HG03571 (cell line): Measurements from ENCODE around the gene CREBBP.

ENCODE experiments used
- ATAC-seq: cut with Tn5 transposase; IDR thresholded peaks from one replicate; pipeline ENCODE4 v1.9.1; 2021; ENCODE audit not compliant: unreplicated experiment

The CREBBP gene

DNA sequence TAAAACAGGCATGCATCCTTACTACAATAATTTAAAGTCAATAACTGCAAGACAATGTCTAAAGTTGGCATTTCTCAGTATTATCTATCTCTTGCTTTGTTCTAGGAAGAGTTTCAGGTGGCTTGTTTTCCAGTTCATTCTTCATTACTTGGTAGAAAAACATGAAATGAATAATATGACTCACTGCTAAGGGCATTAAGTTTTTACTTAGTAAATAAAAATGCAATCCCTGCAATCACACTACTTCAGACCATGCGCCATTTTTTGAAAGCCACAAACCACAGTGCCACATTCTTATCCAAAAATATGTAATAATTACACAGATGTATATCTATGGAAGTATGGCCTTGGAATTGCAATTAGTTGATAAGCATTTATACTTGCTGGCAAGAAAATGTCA, 55.4 kb downstream of the CREBBP start:
- ATAC-seq: no peak

DNA sequence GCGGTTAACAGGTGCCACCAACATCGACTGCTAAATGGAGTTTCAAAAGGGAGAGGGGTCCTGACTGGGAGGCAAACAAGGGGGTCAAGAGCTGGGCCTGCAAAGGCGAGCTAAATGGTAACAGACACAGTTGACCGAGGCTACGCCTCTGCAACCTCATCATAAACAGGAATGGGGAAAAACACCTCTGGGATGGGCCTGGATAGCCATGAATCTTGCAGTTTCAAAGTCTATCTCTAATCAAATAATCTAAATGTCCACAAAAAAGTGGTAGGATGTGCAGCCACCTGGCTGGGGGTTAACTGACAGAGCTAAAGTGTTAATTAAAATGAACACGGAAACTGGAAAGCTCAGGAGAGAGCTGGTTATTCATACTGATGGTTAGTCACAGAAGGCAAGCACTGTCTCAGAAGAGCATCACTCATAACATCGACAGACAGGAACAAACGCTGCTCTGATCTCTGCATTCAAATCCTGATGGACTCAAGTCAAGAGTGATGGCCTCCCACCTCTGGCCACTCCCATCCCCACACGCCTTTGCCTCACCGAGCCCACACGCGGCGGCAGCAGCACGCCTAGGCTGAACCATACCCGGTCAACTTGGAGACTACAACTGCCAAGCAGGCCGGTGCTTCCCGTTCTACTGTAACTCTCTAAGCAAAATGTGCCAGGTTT, 56.3 kb downstream of the CREBBP start:
- no peak for ATAC-seq

DNA sequence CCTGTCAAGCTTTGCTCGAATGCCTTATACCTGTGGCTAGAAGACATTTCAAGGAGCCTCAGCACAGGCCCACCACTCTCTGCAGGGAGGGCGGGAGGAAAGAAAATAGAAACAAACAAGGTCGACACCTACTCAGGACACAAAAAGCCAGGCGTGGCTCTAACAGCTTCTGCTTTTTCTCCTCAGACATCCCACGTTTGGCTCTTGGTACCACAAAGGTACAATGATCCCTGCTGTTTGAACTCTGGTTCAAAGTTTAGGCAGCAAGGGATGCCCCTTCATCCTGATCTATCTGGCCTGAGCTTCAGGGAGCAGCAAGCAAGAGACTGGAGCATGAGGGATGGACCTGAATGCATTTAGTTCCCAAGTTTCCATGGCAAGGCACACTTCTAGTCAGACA, 57.1 kb downstream of the CREBBP start:
- no peak for ATAC-seq

DNA sequence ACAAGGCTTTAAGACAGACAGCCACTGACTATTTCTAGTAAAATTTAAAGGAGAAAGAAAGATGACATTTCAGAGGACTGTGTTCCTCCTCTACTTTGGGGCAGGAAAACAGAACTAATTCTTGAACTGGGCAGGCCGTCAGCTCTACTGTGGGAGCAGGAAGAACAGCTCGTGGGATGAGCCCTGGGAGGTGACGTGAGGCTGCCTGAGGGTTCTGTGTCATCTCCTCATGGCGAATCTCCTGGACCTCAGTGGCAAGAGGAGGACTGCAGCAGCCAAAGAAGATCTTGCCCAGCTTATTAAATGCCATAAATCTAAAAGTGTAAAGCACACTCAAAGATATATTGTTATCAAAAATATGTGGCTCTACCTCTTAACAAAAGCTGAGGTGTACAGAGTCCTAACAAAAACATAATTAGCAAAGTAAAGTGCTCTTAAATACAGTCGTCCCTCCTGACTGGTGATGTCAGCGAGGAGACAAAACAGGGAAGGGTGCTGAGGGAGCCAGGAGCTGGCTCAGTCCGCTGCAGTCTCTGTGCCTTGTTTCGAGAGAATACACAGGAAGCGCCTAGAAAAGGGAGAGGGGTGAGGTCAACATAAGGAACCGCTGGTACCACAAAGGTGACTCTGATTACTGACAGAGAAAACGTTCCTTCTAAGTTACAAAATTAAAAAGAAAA, 58.0 kb downstream of the CREBBP start:
- ATAC-seq: no peak

DNA sequence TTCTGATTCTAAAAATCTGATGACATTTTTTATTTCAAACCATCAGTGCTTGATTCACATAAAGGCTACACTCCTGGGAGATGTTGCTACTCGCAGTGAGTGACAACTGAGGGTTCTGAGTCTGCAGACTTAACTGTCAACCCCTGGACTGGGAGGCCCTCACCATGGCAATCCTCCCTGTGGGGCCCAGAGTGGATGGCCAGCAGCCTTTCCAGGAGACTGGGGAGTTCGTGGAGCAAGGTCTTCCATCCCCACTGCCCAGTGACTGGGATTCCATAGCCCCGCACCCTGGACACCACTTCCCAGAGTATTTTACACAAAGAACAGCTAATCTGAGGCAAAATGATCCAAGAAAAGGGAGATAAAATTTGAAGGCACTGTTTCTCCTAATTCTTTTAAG, 59.3 kb downstream of the CREBBP start:
- no peak for ATAC-seq

DNA sequence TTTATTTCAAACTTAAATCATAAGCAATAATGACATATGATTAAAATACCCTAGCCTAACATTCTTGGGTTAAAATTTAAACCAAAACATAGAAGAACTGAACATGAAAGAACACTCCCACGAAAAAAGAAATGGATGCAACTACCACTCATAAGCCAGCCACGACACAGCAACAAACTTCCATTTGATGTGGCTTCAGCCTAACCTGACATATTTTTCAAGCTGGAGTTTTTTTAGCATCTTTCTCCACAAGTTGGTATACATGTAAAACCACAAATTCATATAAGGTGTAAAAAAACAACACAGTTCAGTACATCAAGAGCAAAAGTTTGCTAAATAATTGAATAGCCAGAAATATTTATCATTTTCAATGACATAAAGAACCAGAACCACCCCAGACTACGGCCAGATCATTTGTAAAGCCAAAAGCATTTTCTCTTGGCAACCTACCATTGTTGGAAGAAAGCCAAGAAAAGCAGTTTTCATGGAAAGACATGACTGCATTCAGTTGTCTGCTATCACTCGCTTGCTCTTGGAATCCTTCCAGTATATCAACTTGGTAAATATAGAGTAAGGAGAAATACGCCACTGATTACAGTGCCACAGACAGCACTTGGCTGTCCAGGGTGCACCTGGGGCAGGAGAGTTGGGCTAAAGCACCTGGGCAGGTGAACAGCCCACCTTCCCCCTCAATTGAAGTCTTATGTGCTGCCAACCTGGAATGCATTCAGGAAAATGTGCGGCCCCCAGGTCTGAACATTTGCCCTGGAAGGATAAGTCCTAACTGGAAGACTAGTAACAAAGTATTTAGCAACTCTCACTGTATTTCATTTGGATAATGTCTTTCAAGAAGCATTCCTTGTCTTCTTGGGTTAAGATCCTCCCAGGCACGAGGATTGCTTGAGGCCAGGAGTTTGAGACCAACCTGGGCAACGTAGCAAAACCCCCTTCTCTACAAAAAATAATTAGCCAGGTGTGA, 60.5 kb downstream of the CREBBP start:
- no peak for ATAC-seq

DNA sequence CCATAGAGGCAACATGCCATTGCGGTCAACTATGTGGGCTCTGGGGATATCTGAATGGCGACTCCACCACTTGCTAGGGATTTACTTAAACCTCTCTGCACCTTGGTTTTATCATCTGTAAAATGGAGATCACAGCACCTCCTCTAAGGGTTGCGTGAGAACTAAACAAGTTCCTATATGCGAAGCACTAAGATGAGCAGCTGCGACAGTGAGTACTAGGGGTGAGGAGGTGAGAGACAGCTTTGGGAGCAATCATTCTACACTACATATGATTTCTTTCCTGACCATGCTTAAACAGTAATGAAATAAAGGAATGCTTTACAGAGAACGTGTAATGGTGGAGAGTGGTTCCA, 61.4 kb downstream of the CREBBP start:
- ATAC-seq: no peak

DNA sequence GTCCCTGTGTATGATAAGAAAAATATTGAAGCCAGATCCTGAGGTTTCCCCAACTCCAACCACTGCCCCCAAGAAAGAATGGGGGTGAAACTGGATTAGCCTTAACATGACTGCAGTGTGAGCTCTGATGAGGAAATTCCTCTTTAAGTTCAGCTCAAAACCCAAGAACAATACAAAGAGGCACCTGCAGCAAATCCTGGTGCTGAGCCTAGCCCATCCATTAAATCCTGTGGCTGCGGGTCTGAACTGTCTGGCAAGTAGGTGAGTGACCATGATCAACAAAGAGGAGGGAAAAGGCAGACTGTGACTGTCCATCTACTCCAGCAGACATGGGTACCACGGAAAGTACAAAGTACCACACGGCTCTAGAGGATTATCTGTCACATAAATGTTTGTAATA, 64.2 kb downstream of the CREBBP start:
- no peak for ATAC-seq

DNA sequence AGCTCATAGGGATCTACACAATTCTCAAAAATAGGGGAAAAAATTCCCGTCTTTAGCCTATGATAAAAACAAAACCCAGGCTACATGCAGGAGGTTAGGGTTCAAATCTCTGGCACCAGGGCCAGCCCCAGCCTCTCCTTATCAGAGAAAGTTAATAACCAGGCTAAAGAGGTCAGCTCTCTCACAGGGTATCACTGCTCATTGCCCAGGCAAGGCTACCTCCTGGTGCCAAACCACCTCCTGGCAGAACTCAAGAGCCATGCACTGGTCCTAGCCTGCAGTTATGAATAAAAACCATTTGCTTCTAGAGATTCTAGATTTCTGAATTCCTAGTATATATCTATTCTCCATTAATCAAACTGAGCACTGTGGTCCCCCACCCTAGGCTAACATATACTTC, 65.8 kb downstream of the CREBBP start:
- ATAC-seq: no peak

DNA sequence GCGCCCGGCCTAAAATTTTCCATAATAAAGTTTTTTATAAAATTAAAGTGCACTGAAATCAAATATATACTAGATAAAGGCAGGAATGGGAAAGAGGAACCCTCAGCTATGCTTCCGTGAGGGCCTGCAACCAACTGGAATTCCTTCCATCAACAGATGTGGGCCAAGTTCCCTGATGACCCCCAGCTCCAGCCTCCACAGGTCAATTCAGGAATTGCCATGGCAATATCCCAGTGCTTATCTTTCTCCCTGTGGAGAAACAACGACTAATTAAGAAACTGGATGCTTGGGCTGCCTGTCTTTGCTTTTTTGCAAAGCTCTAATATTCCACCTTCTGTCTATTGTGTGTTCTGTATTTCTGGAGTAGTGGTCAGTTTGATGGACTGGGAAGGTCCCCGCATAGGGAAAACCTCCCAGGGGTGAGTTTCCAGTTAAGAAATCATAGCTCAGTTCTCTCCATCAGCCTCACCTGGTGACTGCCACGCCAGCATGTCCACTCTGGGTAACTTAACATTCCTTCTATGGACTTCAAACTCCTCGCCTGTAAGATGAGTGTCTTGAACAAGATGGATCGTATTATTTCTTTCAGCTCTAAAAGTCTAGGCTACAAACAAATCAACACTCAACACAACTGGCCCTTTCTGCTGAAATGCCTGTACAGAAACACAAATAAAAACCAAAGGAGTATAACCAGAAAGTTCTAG, 67.9 kb downstream of the CREBBP start:
- ATAC-seq: no peak

DNA sequence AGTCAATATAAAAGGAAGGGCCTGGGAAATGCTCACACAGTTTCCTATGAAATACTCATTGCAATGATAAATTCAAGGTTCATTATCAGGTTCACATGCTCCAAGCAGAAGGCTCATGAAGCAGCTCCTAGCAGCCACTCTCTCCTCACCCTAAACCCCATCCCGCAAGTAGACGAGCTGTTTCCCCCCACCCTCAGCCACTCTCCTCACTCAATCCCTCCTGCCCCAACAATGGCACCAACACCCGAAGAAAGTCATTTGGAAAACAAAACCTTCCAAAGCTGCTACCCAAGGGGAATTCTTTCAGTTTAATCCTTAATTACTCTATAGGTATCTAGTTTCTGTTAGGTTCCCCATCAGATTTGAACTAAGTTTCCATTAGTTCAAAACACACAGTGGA, 69.7 kb downstream of the CREBBP start:
- ATAC-seq: no peak

DNA sequence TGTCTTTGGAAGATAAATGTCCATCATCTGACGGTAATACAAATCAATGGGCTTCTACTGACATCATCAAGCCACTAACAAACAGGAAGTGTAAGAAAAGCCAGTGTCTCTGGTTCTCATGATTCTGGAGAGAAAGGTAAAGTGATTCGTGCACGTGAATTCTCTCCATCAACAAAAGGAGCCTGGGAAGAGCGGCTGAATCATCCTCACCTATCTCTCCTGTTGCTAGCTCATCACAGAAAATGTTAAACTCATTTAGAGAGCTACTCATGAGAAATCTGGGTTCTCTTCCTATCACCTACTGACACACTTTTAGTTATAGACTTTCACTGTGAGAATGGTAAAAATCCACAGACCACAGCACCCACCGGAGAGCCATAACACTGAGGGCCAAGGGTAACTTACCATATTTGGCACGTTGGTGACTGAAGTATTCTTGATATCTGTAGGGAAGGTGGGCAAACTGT, 70.3 kb downstream of the CREBBP start:
- no peak for ATAC-seq

DNA sequence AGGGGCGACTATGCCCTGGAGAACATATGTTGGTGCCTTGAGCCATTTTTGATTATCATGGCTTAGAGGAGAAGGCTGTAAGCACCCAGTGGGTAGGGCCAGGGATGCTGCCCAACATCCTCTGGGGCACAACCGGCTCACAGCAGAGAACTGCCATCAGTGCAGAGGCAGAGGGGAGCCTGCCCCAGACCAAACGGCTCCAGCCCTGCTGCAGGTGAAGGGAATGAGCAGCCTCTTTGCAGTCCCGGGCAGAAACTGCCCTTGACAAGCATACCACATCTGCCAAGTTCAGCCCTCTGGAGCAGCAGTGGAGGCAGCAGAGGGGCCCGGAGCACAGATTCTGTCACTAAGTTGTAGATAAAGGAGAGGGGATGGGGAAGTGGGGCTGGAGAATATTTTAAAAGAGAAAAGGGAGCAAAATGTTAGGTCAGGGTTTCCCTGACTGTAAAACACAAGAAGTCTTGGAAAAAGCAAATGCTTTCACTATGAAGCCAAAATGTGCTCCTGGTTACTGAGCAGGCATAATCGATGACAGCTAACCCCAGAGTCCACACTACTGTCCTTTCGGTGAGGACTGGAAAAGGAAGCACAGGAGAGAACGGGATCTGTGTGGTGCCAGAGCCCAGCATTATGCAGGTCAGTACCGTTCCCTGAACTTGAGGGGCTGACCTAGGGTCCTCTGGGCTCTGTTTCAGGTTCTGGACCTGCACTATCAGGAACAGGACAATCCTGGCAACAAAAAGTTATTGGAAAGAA, 72.0 kb downstream of the CREBBP start:
- ATAC-seq: no peak

DNA sequence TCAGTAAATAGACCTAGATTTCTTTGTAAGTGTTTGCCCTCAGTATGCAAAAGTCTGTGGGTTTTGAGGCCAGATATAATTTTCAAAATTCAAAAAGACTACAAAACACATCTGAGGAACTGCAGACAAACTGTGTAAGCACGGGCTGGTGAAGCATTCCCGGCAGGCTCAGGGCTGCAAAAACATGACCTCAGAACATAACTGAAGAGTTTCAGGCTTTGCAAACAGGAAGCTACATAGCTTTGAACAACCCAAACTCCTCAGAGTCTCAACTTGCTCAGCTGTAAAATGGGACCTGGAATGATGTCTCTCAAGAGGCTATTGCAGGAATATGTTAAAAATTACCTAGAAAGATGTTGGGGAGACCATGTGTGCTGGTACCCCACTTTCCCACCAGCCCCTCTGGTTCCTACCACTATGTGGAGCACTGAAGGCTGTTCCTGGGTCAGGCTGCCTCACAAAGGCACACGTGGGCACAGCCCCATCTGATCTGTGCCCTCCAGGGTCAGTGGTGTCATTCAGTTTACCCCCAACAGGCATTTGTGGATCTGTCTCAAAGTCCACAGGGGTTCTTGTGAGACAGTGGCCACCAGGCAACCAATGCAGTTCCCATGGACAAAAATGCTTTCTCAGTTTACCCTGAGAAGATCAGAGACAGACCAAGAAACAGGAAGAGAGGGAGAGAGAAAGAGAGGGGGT, 72.9 kb downstream of the CREBBP start:
- no peak for ATAC-seq

DNA sequence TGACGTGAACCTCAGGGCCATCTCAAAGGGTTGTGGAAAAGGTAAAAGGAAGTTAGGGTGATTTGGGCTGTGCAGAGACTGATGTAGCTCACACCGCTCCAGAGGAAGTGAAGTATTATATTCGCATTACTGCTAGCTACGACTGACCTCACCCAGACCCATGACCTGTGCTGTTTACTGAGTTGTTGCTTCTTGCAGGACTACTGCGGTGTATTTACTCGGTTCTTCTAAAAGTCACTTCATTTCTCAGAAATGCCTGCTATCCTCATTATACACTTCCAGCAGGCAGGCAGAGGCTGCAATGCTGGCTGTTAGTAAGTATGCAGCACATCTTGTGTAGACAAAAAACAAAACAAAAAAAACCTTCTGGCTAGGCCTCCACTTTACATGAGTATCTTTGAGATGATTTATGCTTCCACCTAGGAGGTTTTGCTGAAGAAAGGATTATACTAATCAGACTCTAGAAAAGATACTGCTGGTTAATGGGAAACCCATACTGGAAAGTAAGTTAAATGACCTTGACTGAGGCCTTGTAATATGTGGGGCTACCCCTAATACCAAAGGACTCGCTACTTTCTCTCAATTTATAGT, 76.0 kb downstream of the CREBBP start:
- ATAC-seq: no peak

DNA sequence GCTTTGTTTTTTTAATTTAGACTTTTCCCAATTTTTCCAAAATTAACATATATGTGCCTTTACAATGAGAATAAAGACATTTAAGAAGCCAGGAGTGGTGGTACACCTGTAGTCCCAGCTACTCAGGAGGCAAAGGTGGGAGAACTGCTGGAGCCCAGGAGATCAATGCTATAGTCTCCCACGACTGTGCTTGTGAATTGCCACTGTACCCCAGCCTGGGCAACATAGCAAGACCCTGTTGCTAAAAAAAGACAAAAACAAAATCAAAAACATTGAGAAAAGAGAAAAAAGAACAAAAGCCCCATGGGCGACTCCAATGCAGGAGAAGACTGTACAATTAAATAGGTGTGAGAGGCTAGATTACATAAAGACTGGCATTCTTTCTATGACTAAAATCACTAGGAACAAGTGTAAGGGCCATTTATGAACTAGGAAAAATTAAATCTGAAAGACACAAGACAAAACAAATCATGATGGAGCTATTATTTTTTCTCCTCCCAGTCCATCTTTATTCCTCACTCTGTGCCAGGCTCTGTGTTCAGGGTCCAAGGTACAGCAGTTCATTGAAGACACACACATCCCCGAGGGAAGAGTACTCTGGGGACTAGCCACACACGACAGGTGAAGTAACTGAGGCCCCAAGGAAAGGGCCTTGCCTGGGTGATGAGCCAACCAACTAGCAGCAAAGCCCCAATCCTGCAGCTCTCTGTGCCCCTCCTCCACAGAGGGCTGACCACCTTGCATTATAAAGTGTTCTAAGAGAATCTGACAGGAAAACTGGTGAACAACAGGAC, 79.8 kb downstream of the CREBBP start:
- ATAC-seq: no peak

DNA sequence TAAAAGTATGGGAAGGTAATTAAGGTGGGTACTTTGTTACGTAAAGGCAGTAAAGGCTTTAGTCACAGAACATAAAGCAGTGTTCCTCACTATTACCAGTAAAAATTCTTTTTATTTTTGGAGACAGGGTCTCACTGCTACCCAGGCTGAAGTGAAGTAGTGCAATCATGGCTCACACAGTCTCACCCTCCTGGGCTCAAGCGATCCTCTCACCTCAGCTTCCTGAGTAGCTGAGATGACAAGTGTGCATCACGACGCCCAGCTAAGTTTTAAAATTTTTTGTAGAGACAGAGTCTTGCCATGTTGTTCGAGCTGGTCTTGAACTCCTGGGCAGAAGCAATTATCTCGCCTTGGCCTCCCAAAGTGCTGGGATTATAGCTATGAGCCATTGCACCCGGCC, 80.5 kb downstream of the CREBBP start:
- no peak for ATAC-seq

DNA sequence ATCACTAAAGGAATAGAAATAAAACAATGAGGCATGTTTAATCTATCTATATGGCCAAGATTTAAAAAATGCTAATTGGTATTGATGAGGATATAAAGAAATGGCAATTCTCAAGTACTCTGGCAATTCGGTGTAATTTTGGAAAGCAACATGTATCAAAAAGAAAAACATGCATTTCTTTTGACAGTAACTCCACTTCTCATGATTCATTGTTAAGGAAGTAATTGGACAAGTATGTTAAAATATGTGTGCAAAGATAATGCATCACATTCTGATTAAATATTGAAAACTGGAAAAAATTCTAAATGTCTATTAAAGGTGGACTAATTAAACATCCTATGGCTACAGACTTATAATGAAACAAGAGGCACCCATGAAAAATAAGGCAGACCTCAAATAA, 81.2 kb downstream of the CREBBP start:
- ATAC-seq: no peak

DNA sequence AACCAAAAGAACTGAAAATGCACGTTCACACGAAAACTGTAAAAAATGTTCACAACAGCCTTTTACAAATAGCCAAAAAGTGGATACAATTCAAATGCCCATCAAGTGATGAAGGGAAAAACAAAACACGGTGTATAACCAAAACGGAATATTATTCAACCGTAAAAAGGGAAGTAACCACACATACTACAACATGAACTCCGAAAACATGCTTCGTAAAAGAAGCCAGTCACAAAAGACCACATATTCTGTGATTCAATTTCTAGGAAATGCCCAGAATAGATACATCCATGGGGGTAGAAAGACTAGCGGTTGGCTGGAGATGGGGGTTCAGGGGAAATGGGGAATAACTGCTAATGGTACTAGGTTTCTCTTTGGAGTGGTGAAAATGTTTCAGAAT, 81.7 kb downstream of the CREBBP start:
- no peak for ATAC-seq
